ENCODE data around the gene SLC4A7.
"Not testable (repeated sequence)": the region's sequence is repeated elsewhere in the genome, so short reads cannot be mapped to it uniquely, and the experiment has no call there.

Gene SLC4A7

GRCh38 chr3:27429909-27430308 is 54.3 kb downstream of the SLC4A7 start:
- no peak for DNase-seq (ENCODE audit: low read depth in 2 of 2)

- DNase-seq (ENCODE audit: low read depth in 2 of 2) = no peak
Observed at GRCh38 chr3:27428446-27428845, 55.7 kb downstream of the SLC4A7 start.

GRCh38 chr3:27426926-27427325 is 57.3 kb downstream of the SLC4A7 start:
- no peak for DNase-seq (ENCODE audit: low read depth in 2 of 2)

GRCh38 chr3:27425896-27426565 is 58.2 kb downstream of the SLC4A7 start:
- DNase-seq (ENCODE audit: low read depth in 2 of 2) = no peak

GRCh38 chr3:27424812-27425521 is 59.2 kb downstream of the SLC4A7 start:
- DNase-seq (ENCODE audit: low read depth in 2 of 2) = not testable (repeated sequence)

GRCh38 chr3:27423463-27423862 is 60.7 kb downstream of the SLC4A7 start:
- DNase-seq (ENCODE audit: low read depth in 2 of 2) = peak; percentile 41 to 46

- DNase-seq (ENCODE audit: low read depth in 2 of 2) = no peak
Observed at GRCh38 chr3:27422617-27423016, 61.6 kb downstream of the SLC4A7 start.

GRCh38 chr3:27415202-27415601 is 69.0 kb downstream of the SLC4A7 start:
- no peak for DNase-seq (ENCODE audit: low read depth in 2 of 2)

- no peak for DNase-seq (ENCODE audit: low read depth in 2 of 2)
Observed at GRCh38 chr3:27392950-27393679, 91.1 kb downstream of the SLC4A7 start.

GRCh38 chr3:27392414-27392813 is 91.8 kb downstream of the SLC4A7 start:
- DNase-seq (ENCODE audit: low read depth in 2 of 2) = not testable (repeated sequence)

- no peak for DNase-seq (ENCODE audit: low read depth in 2 of 2)
Observed at GRCh38 chr3:27391796-27392195, 92.4 kb downstream of the SLC4A7 start.

GRCh38 chr3:27387625-27388024 is 96.6 kb downstream of the SLC4A7 start:
- no peak for DNase-seq (ENCODE audit: low read depth in 2 of 2)

- no peak for DNase-seq (ENCODE audit: low read depth in 2 of 2)
Observed at GRCh38 chr3:27385504-27385903, 98.7 kb downstream of the SLC4A7 start.

- DNase-seq (ENCODE audit: low read depth in 2 of 2) = no peak
Observed at GRCh38 chr3:27384191-27384590, 100.0 kb downstream of the SLC4A7 start.

GRCh38 chr3:27380433-27381357 is 103.5 kb downstream of the SLC4A7 start:
- no peak for DNase-seq (ENCODE audit: low read depth in 2 of 2)

- DNase-seq (ENCODE audit: low read depth in 2 of 2) = no peak
Observed at GRCh38 chr3:27378331-27378730, 105.9 kb downstream of the SLC4A7 start.

GRCh38 chr3:27376109-27376772 is 107.9 kb downstream of the SLC4A7 start:
- no peak for DNase-seq (ENCODE audit: low read depth in 2 of 2)

GRCh38 chr3:27368831-27369607 is 115.2 kb downstream of the SLC4A7 start, which contains the start of gene NEK10:
Gene NEK10, minus strand, starts transcription at chr3:27369383. Its CDS starts 16,501 bp downstream, at chr3:27352882.
- DNase-seq (ENCODE audit: low read depth in 2 of 2) = peak; percentile 62 to 65

GRCh38 chr3:27366062-27366591 is 118.1 kb downstream of the SLC4A7 start:
- DNase-seq (ENCODE audit: low read depth in 2 of 2) = no peak

All from fibroblast of skin of left quadriceps (primary cell).